ENCODE data around the gene ACER2.
"Not testable (repeated sequence)": the region's sequence is repeated elsewhere in the genome, so short reads cannot be mapped to it uniquely, and the experiment has no call there.

Gene ACER2

GRCh38 chr9:19380826-19381075 is 28.1 kb upstream of the ACER2 start:
- Histone ChIP-seq H2AFZ (ENCODE audit: low read length, unreplicated experiment) (peak overlapping the region; percentile 83), H3K27me3 (ENCODE audit: insufficient read depth, low read length) (no peaks in the 10 kb centered on the region), H3K4me3 (ENCODE audit: low read depth, low read length) (peak overlapping the region; percentile 96), H3K27ac (ENCODE audit: low read depth, low read length) (peak overlapping the region; percentile 77), H3K4me1 (ENCODE audit: control insufficient read depth, insufficient read depth, low read length, unreplicated experiment) (peaks cover 28% of the 10 kb centered on the region), H3K79me2 (ENCODE audit: control insufficient read depth, insufficient read depth, low read length, unreplicated experiment) (peaks cover 39% of the 10 kb centered on the region), H3K36me3 (ENCODE audit: insufficient read depth, low read length) (peaks cover 38% of the 10 kb centered on the region)

DNA sequence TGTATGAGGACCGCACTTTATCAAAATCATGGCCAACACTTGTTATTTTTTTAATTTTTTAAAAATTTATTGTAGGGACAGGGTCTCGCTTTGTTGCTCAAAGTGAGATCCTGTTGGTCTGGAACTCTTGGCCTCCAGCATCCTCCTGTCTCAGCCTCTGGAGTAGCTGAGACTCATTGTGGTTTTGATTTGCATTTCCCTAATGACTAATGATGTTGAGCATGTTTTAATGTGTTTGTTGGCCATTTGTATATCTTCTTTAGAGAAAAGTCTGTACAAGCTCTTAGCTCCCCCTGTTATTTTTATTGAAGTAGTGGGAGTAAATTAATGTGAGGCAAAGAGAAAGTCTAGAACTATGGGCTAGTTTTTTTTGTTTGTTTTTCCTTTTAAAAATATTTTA is 27.2 kb upstream of the ACER2 start:
- no peak overlapping the region for H2AFZ ChIP-seq (ENCODE audit: low read length, unreplicated experiment)
- peaks cover 39% of the 10 kb centered on the region for H3K79me2 ChIP-seq (ENCODE audit: control insufficient read depth, insufficient read depth, low read length, unreplicated experiment)
- peaks cover 29% of the 10 kb centered on the region for H3K36me3 ChIP-seq (ENCODE audit: insufficient read depth, low read length)
- H3K27ac ChIP-seq (ENCODE audit: low read depth, low read length): no peak overlapping the region
- H3K27me3 ChIP-seq (ENCODE audit: insufficient read depth, low read length): no peaks in the 10 kb centered on the region
- H3K4me1 ChIP-seq (ENCODE audit: control insufficient read depth, insufficient read depth, low read length, unreplicated experiment): peaks cover 21% of the 10 kb centered on the region
- no peak overlapping the region for H3K4me3 ChIP-seq (ENCODE audit: low read depth, low read length)

- not testable (repeated sequence) for H3K36me3 ChIP-seq (ENCODE audit: insufficient read depth, low read length); H3K27ac ChIP-seq (ENCODE audit: low read depth, low read length); H3K27me3 ChIP-seq (ENCODE audit: insufficient read depth, low read length); H3K79me2 ChIP-seq (ENCODE audit: control insufficient read depth, insufficient read depth, low read length, unreplicated experiment); H2AFZ ChIP-seq (ENCODE audit: low read length, unreplicated experiment); H3K4me3 ChIP-seq (ENCODE audit: low read depth, low read length); H3K4me1 ChIP-seq (ENCODE audit: control insufficient read depth, insufficient read depth, low read length, unreplicated experiment)
Observed at GRCh38 chr9:19385212-19385611, 23.6 kb upstream of the ACER2 start.

- no peaks in the 10 kb centered on the region for H3K36me3 ChIP-seq (ENCODE audit: insufficient read depth, low read length)
- no peak overlapping the region for H3K4me3 ChIP-seq (ENCODE audit: low read depth, low read length)
- peaks cover 3% of the 10 kb centered on the region for H3K79me2 ChIP-seq (ENCODE audit: control insufficient read depth, insufficient read depth, low read length, unreplicated experiment)
- no peak overlapping the region for H2AFZ ChIP-seq (ENCODE audit: low read length, unreplicated experiment)
- H3K27ac ChIP-seq (ENCODE audit: low read depth, low read length): no peak overlapping the region
- peaks cover 5% of the 10 kb centered on the region for H3K4me1 ChIP-seq (ENCODE audit: control insufficient read depth, insufficient read depth, low read length, unreplicated experiment)
- H3K27me3 ChIP-seq (ENCODE audit: insufficient read depth, low read length): no peaks in the 10 kb centered on the region
Observed at GRCh38 chr9:19385786-19386501, 22.9 kb upstream of the ACER2 start.

DNA sequence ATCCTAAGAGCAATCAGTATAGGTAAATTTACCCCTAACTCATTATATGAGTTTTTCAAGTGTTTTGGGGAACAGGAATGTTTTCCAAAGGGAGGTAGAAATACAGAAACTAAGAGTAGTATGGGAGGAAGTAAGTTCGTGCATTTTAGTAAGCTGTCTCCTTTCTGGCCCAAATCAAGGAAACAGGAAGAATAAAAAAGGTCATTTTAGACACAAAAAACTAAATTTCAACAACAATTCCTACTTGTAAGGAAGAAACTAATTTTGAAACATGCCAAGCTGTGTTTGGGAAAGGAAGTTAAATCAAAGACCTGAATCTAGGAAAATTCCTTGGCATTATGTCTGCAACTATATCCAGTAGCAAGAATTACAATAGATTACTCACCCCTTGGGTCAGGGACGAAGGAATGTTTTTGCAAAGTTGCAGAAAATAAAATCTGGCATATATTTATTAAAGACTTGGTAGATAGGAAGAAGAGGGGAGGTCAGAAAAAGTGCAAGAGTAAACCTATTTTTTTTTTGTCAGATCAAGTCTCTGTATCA is 22.2 kb upstream of the ACER2 start:
- H3K27ac ChIP-seq (ENCODE audit: low read depth, low read length): no peak overlapping the region
- H3K79me2 ChIP-seq (ENCODE audit: control insufficient read depth, insufficient read depth, low read length, unreplicated experiment): no peaks in the 10 kb centered on the region
- H3K27me3 ChIP-seq (ENCODE audit: insufficient read depth, low read length): no peaks in the 10 kb centered on the region
- H3K36me3 ChIP-seq (ENCODE audit: insufficient read depth, low read length): no peaks in the 10 kb centered on the region
- H3K4me1 ChIP-seq (ENCODE audit: control insufficient read depth, insufficient read depth, low read length, unreplicated experiment): peaks cover 5% of the 10 kb centered on the region
- H2AFZ ChIP-seq (ENCODE audit: low read length, unreplicated experiment): no peak overlapping the region
- H3K4me3 ChIP-seq (ENCODE audit: low read depth, low read length): no peak overlapping the region

- Histone ChIP-seq H2AFZ (ENCODE audit: low read length, unreplicated experiment) (no peak overlapping the region), H3K4me1 (ENCODE audit: control insufficient read depth, insufficient read depth, low read length, unreplicated experiment) (peaks cover 5% of the 10 kb centered on the region), H3K79me2 (ENCODE audit: control insufficient read depth, insufficient read depth, low read length, unreplicated experiment) (no peaks in the 10 kb centered on the region), H3K4me3 (ENCODE audit: low read depth, low read length) (no peak overlapping the region), H3K27me3 (ENCODE audit: insufficient read depth, low read length) (no peaks in the 10 kb centered on the region), H3K27ac (ENCODE audit: low read depth, low read length) (no peak overlapping the region), H3K36me3 (ENCODE audit: insufficient read depth, low read length) (no peaks in the 10 kb centered on the region)
Observed at GRCh38 chr9:19387317-19387716, 21.5 kb upstream of the ACER2 start.

DNA sequence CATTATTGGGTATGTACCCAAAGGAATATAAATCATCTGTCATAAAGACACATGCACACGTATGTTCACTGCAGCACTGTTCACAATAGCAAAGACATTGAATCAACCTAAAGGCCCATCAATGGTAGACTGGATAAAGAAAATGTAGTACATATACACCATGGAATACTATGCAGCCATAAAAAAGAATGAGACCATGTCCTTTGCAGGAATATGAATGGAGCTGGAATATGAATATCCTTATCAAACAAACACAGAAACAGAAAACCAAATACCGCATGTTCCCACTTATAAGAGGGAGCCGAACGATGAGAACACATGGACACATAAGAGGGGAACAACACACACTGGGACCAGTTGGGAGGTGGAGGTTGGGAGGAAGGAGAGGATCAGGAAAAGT is 19.3 kb upstream of the ACER2 start:
- not testable (repeated sequence) for H3K27me3 ChIP-seq (ENCODE audit: insufficient read depth, low read length); H3K36me3 ChIP-seq (ENCODE audit: insufficient read depth, low read length); H3K79me2 ChIP-seq (ENCODE audit: control insufficient read depth, insufficient read depth, low read length, unreplicated experiment); H3K27ac ChIP-seq (ENCODE audit: low read depth, low read length); H3K4me3 ChIP-seq (ENCODE audit: low read depth, low read length); H3K4me1 ChIP-seq (ENCODE audit: control insufficient read depth, insufficient read depth, low read length, unreplicated experiment); H2AFZ ChIP-seq (ENCODE audit: low read length, unreplicated experiment)

- Histone ChIP-seq H3K36me3 (ENCODE audit: insufficient read depth, low read length) (no peaks in the 10 kb centered on the region), H2AFZ (ENCODE audit: low read length, unreplicated experiment) (no peak overlapping the region), H3K27ac (ENCODE audit: low read depth, low read length) (no peak overlapping the region), H3K27me3 (ENCODE audit: insufficient read depth, low read length) (no peaks in the 10 kb centered on the region), H3K4me1 (ENCODE audit: control insufficient read depth, insufficient read depth, low read length, unreplicated experiment) (no peaks in the 10 kb centered on the region), H3K79me2 (ENCODE audit: control insufficient read depth, insufficient read depth, low read length, unreplicated experiment) (no peaks in the 10 kb centered on the region), H3K4me3 (ENCODE audit: low read depth, low read length) (no peak overlapping the region)
Observed at GRCh38 chr9:19397845-19398244, 11.0 kb upstream of the ACER2 start.

DNA sequence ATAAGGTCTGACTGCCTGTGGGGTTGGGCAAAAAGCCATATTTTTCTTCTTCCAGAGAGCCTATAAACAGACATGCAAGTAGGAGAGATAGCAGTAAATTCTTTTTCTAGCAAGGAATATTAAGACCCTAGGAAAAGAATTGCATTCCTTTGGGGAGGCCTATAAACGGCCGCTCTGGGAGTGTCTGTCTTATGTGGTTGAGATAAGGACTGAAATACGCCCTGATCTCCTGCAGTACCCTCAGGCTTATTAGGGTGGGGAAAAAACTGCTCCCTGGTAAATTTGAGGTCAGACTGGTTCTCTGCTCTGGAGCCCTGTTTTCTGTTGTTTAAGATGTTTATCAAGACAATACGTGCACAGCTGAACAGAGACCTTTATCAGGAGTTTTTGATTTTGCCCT is 5.6 kb upstream of the ACER2 start:
- not testable (repeated sequence) for H3K79me2 ChIP-seq (ENCODE audit: control insufficient read depth, insufficient read depth, low read length, unreplicated experiment); H2AFZ ChIP-seq (ENCODE audit: low read length, unreplicated experiment)

DNA sequence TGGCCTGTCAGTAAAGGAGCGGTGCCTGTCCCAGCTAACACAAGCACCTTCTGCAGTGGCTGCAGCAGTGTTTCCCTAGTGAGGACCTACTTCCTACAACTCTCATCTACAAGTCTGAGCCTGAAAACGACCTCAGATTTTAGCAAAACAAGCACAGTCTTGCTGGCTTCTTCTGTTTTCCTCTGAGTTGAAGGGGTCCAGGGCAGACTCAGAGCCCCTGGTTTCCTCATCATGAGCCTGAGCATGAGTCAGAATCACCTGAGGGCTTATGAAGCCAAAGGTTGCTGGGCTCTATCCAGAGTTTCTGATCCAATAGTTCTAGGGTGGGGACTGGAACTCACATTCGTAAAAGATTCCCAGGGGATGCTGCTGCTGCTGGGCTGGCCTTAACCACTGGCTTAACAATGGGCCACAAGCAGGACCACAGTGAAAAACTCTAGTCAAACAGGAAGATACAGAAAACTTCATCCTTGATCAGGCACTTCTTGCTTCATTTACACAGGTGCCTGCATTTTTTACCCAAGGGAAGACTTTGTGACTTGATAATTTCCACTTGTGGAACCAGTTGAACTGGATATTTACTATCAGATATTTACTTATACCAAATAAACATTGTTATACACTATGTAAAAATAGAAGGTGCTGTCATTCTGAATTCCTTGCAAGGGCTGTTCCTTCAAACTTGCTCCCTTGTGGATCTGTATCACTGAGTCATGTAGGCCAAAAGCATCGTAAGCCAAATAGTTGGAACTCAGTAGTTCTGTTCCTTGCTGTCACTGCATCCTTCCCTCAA is 4.3 kb upstream of the ACER2 start:
- no peaks in the 10 kb centered on the region for H3K79me2 ChIP-seq (ENCODE audit: control insufficient read depth, insufficient read depth, low read length, unreplicated experiment)
- peaks cover under 1% of the 10 kb centered on the region for H3K4me1 ChIP-seq (ENCODE audit: control insufficient read depth, insufficient read depth, low read length, unreplicated experiment)
- H3K4me3 ChIP-seq (ENCODE audit: low read depth, low read length): no peak overlapping the region
- no peaks in the 10 kb centered on the region for H3K36me3 ChIP-seq (ENCODE audit: insufficient read depth, low read length)
- H2AFZ ChIP-seq (ENCODE audit: low read length, unreplicated experiment): no peak overlapping the region
- no peak overlapping the region for H3K27ac ChIP-seq (ENCODE audit: low read depth, low read length)
- H3K27me3 ChIP-seq (ENCODE audit: insufficient read depth, low read length): no peaks in the 10 kb centered on the region

More for the DNA sequence above, 5.6 kb upstream of the ACER2 start:
- H3K27me3 ChIP-seq (ENCODE audit: insufficient read depth, low read length); H3K27ac ChIP-seq (ENCODE audit: low read depth, low read length); H3K4me3 ChIP-seq (ENCODE audit: low read depth, low read length); H3K36me3 ChIP-seq (ENCODE audit: insufficient read depth, low read length); H3K4me1 ChIP-seq (ENCODE audit: control insufficient read depth, insufficient read depth, low read length, unreplicated experiment): not testable (repeated sequence)

GRCh38 chr9:19405771-19406170 is 3.0 kb upstream of the ACER2 start:
- H3K4me1 ChIP-seq (ENCODE audit: control insufficient read depth, insufficient read depth, low read length, unreplicated experiment): peaks cover 8% of the 10 kb centered on the region
- no peak overlapping the region for H2AFZ ChIP-seq (ENCODE audit: low read length, unreplicated experiment)
- no peaks in the 10 kb centered on the region for H3K79me2 ChIP-seq (ENCODE audit: control insufficient read depth, insufficient read depth, low read length, unreplicated experiment)
- no peaks in the 10 kb centered on the region for H3K36me3 ChIP-seq (ENCODE audit: insufficient read depth, low read length)
- no peak overlapping the region for H3K27ac ChIP-seq (ENCODE audit: low read depth, low read length)
- H3K27me3 ChIP-seq (ENCODE audit: insufficient read depth, low read length): no peaks in the 10 kb centered on the region
- H3K4me3 ChIP-seq (ENCODE audit: low read depth, low read length): no peak overlapping the region
